ENCODE measurements around the gene PTPRG.

PTPRG gene

GRCh38 chr3:61765157-61765876 lies 203.9 kb downstream of the PTPRG start:
- DNase-seq (ENCODE audit: low read depth): no peak

GRCh38 chr3:61768284-61769037 lies 207.1 kb downstream of the PTPRG start:
- DNase-seq (ENCODE audit: low read depth): no peak

GRCh38 chr3:61769266-61769990 lies 208.1 kb downstream of the PTPRG start:
- no peak for DNase-seq (ENCODE audit: low read depth)

- no peak for DNase-seq (ENCODE audit: low read depth)
These were observed 210.6 kb downstream of the PTPRG start for GRCh38 chr3:61771976-61772375.

GRCh38 chr3:61772456-61772855 lies 211.1 kb downstream of the PTPRG start:
- no peak for DNase-seq (ENCODE audit: low read depth)

GRCh38 chr3:61774279-61774890 lies 213.0 kb downstream of the PTPRG start:
- peak; percentile 27 for DNase-seq (ENCODE audit: low read depth)

GRCh38 chr3:61776390-61776789 lies 215.0 kb downstream of the PTPRG start:
- peak; percentile 21 for DNase-seq (ENCODE audit: low read depth)

GRCh38 chr3:61777483-61777882 lies 216.1 kb downstream of the PTPRG start:
- no peak for DNase-seq (ENCODE audit: low read depth)

GRCh38 chr3:61778095-61778494 lies 216.7 kb downstream of the PTPRG start:
- DNase-seq (ENCODE audit: low read depth): no peak

GRCh38 chr3:61780016-61780415 lies 218.6 kb downstream of the PTPRG start:
- DNase-seq (ENCODE audit: low read depth): no peak

- DNase-seq (ENCODE audit: low read depth): no peak
These were observed 219.3 kb downstream of the PTPRG start for GRCh38 chr3:61780455-61781228.

GRCh38 chr3:61783993-61784718 lies 222.8 kb downstream of the PTPRG start:
- DNase-seq (ENCODE audit: low read depth): peak; percentile 31

- no peak for DNase-seq (ENCODE audit: low read depth)
These were observed 227.5 kb downstream of the PTPRG start for GRCh38 chr3:61788623-61789507.

GRCh38 chr3:61789861-61790260 lies 228.5 kb downstream of the PTPRG start:
- DNase-seq (ENCODE audit: low read depth): no peak

- DNase-seq (ENCODE audit: low read depth): no peak
These were observed 229.0 kb downstream of the PTPRG start for GRCh38 chr3:61790411-61790810.

- DNase-seq (ENCODE audit: low read depth): no peak
These were observed 231.7 kb downstream of the PTPRG start for GRCh38 chr3:61793056-61793455.

- DNase-seq (ENCODE audit: low read depth): no peak
These were observed 232.2 kb downstream of the PTPRG start for GRCh38 chr3:61793521-61793920.

GRCh38 chr3:61794341-61794740 lies 233.0 kb downstream of the PTPRG start:
- no peak for DNase-seq (ENCODE audit: low read depth)

- DNase-seq (ENCODE audit: low read depth): no peak
These were observed 233.6 kb downstream of the PTPRG start for GRCh38 chr3:61794961-61795360.

- DNase-seq (ENCODE audit: low read depth): no peak
These were observed 234.8 kb downstream of the PTPRG start for GRCh38 chr3:61796088-61796680.

Data from fibroblast of the conjunctiva (primary cell).